Progenitor cell of endocrine pancreas (in vitro differentiated cells): ENCODE measurements around the gene PAWR. TPM values are rescaled to one million over a fixed set of nuclear protein-coding genes. Genes with fewer than 3 reads are reported as not detected.
"Not testable (repeated sequence)": the region's sequence is repeated elsewhere in the genome, so short reads cannot be mapped to it uniquely, and the experiment has no call there.

Experiments
- DNase-seq: peaks from one replicate; pipeline ENCODE4 v3.0.0; 2021; ENCODE audit warnings: low spot score; ENCODE audit not compliant: unreplicated experiment
- H3K27ac Mint-ChIP-seq: 2 replicates; pipeline ENCODE4 v1.8.0; 2021; ENCODE audit warnings: mild to moderate bottlenecking, moderate library complexity, mixed read lengths
- H3K27me3 Mint-ChIP-seq: 2 replicates; pipeline ENCODE4 v1.8.0; 2021; ENCODE audit warnings: mixed read lengths
- H3K36me3 Mint-ChIP-seq: 2 replicates; pipeline ENCODE4 v1.8.0; 2022; ENCODE audit warnings: mixed read lengths; ENCODE audit not compliant: insufficient read depth
- H3K4me1 Mint-ChIP-seq: 2 replicates; pipeline ENCODE4 v1.8.0; 2021; ENCODE audit warnings: low read depth, mixed read lengths
- H3K4me3 Mint-ChIP-seq: 2 replicates; pipeline ENCODE4 v1.8.0; 2021; ENCODE audit warnings: low read depth, mild to moderate bottlenecking, moderate library complexity, mixed read lengths
- H3K9me3 Mint-ChIP-seq: 2 replicates; pipeline ENCODE4 v1.8.0; 2021; ENCODE audit warnings: low read depth, mixed read lengths
- total RNA-seq: library from RNA; stranded (reverse); gene quantifications from 2 replicates; pipeline ENCODE4 v1.2.1, GENCODE V29; 2021
- TF ChIP-seq, protein P1 (sequence below): fragments of 200-600 bp; sonication (generic); IDR thresholded peaks from one replicate; pipeline ENCODE4 v1.5.0; 2021; ENCODE audit warnings: antibody characterized with exemption, mild to moderate bottlenecking; ENCODE audit not compliant: unreplicated experiment

Gene PAWR
- total RNA-seq, 1 donor from 2014 or later: 85.7 TPM

DNA sequence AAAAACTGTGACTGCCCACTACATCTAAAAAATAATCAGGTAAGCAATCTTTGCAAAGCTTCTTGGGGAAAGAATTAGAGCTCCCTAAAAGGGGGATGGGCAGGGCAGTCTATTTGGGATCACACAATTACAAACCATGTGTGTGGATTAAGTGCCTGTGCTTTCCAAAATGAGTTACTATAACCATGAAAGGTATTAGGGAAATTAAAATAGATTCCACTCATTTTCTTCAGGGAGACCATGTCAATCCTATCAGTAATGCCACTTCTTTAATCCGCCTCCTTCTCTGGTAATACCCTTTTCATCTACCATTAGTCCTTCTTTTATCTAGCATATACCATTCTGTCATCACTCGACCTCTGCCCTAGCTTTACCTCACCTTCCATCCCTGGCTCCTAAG, 53.7 kb downstream of the PAWR start:
- Mint-ChIP-seq H3K9me3 (no peaks in the 10 kb centered on the region), H3K36me3 (no peaks in the 10 kb centered on the region), H3K27ac (no peak overlapping the region), H3K4me3 (no peak overlapping the region), H3K4me1 (peaks cover 1% of the 10 kb centered on the region), H3K27me3 (no peaks in the 10 kb centered on the region)
- TF ChIP-seq, protein P1, sequence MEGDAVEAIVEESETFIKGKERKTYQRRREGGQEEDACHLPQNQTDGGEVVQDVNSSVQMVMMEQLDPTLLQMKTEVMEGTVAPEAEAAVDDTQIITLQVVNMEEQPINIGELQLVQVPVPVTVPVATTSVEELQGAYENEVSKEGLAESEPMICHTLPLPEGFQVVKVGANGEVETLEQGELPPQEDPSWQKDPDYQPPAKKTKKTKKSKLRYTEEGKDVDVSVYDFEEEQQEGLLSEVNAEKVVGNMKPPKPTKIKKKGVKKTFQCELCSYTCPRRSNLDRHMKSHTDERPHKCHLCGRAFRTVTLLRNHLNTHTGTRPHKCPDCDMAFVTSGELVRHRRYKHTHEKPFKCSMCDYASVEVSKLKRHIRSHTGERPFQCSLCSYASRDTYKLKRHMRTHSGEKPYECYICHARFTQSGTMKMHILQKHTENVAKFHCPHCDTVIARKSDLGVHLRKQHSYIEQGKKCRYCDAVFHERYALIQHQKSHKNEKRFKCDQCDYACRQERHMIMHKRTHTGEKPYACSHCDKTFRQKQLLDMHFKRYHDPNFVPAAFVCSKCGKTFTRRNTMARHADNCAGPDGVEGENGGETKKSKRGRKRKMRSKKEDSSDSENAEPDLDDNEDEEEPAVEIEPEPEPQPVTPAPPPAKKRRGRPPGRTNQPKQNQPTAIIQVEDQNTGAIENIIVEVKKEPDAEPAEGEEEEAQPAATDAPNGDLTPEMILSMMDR: no peak
- DNase-seq: no peak

DNA sequence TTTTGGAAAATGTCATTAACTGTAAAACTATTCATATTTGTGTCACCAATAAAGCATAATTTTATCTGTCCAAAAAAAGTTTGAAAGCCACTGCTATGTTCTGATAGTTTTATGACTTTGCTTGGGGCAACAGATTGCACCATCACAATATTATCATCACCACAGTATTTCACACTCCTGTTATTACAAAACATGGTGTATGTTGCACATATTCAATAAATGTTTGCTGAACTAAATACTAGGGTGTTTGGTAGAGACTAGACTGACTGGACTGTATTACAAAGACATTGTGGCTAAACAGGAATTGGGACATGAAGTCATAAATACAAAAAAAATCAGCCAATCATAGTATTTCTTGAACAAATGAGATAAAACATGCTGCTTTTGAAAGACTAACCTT, 55.1 kb downstream of the PAWR start:
- no peak overlapping the region for H3K27ac Mint-ChIP-seq
- DNase-seq: no peak
- TF ChIP-seq, protein P1: no peak
- no peak overlapping the region for H3K4me3 Mint-ChIP-seq
- H3K36me3 Mint-ChIP-seq: no peaks in the 10 kb centered on the region
- H3K9me3 Mint-ChIP-seq: no peaks in the 10 kb centered on the region
- H3K4me1 Mint-ChIP-seq: peaks cover 1% of the 10 kb centered on the region
- H3K27me3 Mint-ChIP-seq: no peaks in the 10 kb centered on the region

- Mint-ChIP-seq H3K27ac (no peak overlapping the region), H3K27me3 (no peaks in the 10 kb centered on the region), H3K36me3 (no peaks in the 10 kb centered on the region), H3K4me1 (peaks cover 1% of the 10 kb centered on the region), H3K4me3 (no peak overlapping the region), H3K9me3 (no peaks in the 10 kb centered on the region)
- DNase-seq: no peak
- TF ChIP-seq, protein P1: no peak
Observed at GRCh38 chr12:79634957-79635471, 55.8 kb downstream of the PAWR start.

- H3K9me3 Mint-ChIP-seq: peaks cover 10% of the 10 kb centered on the region
- H3K27me3 Mint-ChIP-seq: no peaks in the 10 kb centered on the region
- no peak for DNase-seq
- no peak overlapping the region for H3K27ac Mint-ChIP-seq
- TF ChIP-seq, protein P1: no peak
- H3K4me3 Mint-ChIP-seq: no peak overlapping the region
- no peaks in the 10 kb centered on the region for H3K4me1 Mint-ChIP-seq
- peaks cover 11% of the 10 kb centered on the region for H3K36me3 Mint-ChIP-seq
Observed at GRCh38 chr12:79629561-79629960, 61.2 kb downstream of the PAWR start.

- not testable (repeated sequence) for H3K4me1 Mint-ChIP-seq, DNase-seq, H3K27me3 Mint-ChIP-seq, H3K4me3 Mint-ChIP-seq, H3K27ac Mint-ChIP-seq, H3K9me3 Mint-ChIP-seq
- H3K36me3 Mint-ChIP-seq: peaks cover 11% of the 10 kb centered on the region
Observed at GRCh38 chr12:79626735-79627134, 64.0 kb downstream of the PAWR start.

GRCh38 chr12:79624378-79624777, 66.4 kb downstream of the PAWR start:
- H3K27ac Mint-ChIP-seq: peak overlapping the region; percentile 77
- peaks cover 18% of the 10 kb centered on the region for H3K36me3 Mint-ChIP-seq
- TF ChIP-seq, protein P1: no peak
- no peaks in the 10 kb centered on the region for H3K27me3 Mint-ChIP-seq
- DNase-seq: no peak
- H3K4me3 Mint-ChIP-seq: no peak overlapping the region
- peaks cover 10% of the 10 kb centered on the region for H3K9me3 Mint-ChIP-seq
- H3K4me1 Mint-ChIP-seq: no peaks in the 10 kb centered on the region
